ENCODE data around the gene SPATA3.

GRCh38 chr2:231041061-231041689, 45.3 kb downstream of the SPATA3 start:
- TF ChIP-seq PATZ1 (tag by site-specific recombination; IDR thresholded peaks at IDR 0.05) = no peak
- TF ChIP-seq ZBTB7A (tag by site-specific recombination; IDR thresholded peaks at IDR 0.05; ENCODE audit: low read depth) = no peak
- TF ChIP-seq, protein P1, sequence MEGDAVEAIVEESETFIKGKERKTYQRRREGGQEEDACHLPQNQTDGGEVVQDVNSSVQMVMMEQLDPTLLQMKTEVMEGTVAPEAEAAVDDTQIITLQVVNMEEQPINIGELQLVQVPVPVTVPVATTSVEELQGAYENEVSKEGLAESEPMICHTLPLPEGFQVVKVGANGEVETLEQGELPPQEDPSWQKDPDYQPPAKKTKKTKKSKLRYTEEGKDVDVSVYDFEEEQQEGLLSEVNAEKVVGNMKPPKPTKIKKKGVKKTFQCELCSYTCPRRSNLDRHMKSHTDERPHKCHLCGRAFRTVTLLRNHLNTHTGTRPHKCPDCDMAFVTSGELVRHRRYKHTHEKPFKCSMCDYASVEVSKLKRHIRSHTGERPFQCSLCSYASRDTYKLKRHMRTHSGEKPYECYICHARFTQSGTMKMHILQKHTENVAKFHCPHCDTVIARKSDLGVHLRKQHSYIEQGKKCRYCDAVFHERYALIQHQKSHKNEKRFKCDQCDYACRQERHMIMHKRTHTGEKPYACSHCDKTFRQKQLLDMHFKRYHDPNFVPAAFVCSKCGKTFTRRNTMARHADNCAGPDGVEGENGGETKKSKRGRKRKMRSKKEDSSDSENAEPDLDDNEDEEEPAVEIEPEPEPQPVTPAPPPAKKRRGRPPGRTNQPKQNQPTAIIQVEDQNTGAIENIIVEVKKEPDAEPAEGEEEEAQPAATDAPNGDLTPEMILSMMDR (tag by site-specific recombination; IDR thresholded peaks at IDR 0.05) = no peak
- TF ChIP-seq, protein P2, sequence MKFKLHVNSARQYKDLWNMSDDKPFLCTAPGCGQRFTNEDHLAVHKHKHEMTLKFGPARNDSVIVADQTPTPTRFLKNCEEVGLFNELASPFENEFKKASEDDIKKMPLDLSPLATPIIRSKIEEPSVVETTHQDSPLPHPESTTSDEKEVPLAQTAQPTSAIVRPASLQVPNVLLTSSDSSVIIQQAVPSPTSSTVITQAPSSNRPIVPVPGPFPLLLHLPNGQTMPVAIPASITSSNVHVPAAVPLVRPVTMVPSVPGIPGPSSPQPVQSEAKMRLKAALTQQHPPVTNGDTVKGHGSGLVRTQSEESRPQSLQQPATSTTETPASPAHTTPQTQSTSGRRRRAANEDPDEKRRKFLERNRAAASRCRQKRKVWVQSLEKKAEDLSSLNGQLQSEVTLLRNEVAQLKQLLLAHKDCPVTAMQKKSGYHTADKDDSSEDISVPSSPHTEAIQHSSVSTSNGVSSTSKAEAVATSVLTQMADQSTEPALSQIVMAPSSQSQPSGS (tag by site-specific recombination; IDR thresholded peaks at IDR 0.05; ENCODE audit: low read depth) = no peak
- no peak for TF ChIP-seq ZNF560 (tag by site-specific recombination; IDR thresholded peaks at IDR 0.05; ENCODE audit: borderline replicate concordance)
- TF ChIP-seq ZNF501 (tag by site-specific recombination; IDR thresholded peaks at IDR 0.05) = no peak

All from HEK293 (cell line).